Activated CD4-positive, alpha-beta T cell treated with anti-CD3 and anti-CD28 coated beads, Interleukin-2, amount 50 U/mL, for 24 hours (primary cell): Measurements from ENCODE around the gene SLC6A18.
"Not testable (repeated sequence)": the region's sequence is repeated elsewhere in the genome, so short reads cannot be mapped to it uniquely, and the experiment has no call there.

Experiments used
- DNase-seq, 2 donors: peaks; one replicate each; pipeline ENCODE4 v3.0.0-alpha.2; 2020; ENCODE audit warnings: low read depth in 1 of 2, low spot score in 1 of 2

The SLC6A18 gene

DNA sequence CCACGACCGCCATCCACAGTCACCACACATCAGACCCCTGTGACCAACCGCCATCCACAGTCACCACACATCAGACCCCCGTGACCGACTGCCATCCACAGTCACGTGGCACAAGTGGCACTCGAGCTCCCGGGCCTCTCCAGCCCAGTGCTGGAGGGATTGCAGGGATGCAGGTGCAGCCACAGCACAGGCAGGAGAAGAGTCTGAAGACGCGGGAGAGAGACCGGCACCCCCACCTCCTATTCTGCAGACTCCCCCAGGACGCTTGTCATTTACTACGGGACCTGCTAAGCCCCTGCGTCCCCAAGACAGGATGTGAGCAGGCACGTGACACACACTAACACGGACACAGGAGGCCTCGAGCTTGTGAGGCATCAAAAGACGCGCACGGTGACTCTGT lies 48.6 kb downstream of the SLC6A18 start:
- DNase-seq = no peak

- DNase-seq = no peak
Observed at GRCh38 chr5:1274471-1274870, 49.3 kb downstream of the SLC6A18 start.

GRCh38 chr5:1275397-1276391 lies 50.5 kb downstream of the SLC6A18 start:
- DNase-seq = not testable (repeated sequence)

DNA sequence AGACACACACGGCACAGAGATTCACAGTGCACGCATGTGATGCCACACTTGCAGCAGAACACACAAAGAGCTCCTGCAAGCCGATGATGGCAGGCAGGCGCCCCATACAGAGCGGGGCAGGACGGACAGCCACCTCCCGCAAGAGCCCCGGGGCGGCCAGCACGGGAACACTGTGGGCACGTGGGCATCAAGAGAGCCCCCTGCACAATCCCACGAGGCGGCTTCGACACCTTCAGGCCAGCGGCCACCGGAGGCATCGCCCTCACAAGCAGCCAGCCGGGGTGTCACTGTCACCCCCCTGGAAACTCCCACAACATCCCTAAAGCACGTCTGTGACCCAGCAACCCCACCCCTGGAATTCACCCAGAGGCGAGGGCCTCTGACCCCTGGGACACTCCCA lies 51.7 kb downstream of the SLC6A18 start:
- no peak for DNase-seq

DNA sequence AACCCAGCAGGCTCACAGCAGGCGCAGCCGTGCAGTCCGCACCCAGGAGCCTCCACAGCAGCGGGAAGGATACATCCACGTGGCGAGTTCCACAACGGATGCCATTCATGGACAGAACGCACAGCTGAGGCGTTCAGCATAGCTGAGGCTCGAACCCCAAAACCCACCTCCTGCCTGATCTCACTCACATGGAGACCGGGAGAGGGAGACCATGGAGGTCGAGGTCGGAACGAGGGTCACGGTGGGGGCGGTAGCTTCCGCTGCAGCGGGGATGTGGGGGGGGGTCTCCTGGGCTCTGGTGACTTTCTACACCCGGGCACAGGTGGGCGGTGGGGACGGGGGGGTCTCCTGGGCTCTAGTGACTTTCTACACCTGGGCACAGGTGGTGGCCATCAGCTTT lies 52.1 kb downstream of the SLC6A18 start:
- DNase-seq = no peak

GRCh38 chr5:1277781-1278180 lies 52.6 kb downstream of the SLC6A18 start:
- DNase-seq = no peak

GRCh38 chr5:1278216-1278615 lies 53.0 kb downstream of the SLC6A18 start:
- DNase-seq = no peak

DNA sequence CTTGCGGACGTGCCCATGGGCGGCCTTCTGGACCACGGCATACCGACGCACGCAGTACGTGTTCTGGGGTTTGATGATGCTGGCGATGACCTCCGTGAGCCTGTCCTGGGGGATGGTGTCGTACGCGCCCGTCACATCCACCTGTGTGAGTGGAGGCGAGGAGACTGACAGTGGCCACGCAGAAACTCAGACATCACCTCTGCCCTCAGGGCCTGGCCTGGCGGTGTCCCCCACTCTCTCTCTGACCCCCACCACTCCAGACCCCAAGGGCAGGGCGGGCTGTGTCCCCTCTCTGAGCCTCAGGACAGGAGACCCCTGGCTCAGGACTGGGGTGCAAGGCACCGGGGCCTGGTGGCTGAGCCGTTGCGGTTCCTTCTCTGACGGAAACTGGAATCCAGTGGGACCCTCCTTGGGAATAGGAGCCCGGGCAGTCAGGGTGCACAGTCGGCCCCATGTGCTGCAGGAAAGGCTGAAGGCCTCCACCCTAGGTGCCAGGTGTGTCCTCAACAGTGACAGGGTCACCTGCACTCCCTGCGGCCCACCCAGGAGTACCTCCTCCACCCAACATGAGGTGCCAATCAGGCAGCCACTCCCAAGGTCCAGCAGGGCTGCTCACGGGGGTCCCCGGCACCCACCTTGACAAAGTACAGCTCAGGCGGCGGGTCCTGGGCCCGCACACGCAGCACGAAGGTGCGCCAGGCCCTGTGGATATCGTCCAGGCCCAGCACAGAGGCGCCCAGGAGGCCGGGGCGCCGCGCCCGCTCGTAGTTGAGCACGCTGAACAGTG lies 53.7 kb downstream of the SLC6A18 start:
- no peak for DNase-seq

GRCh38 chr5:1279443-1280151 lies 54.4 kb downstream of the SLC6A18 start:
- DNase-seq = no peak

DNA sequence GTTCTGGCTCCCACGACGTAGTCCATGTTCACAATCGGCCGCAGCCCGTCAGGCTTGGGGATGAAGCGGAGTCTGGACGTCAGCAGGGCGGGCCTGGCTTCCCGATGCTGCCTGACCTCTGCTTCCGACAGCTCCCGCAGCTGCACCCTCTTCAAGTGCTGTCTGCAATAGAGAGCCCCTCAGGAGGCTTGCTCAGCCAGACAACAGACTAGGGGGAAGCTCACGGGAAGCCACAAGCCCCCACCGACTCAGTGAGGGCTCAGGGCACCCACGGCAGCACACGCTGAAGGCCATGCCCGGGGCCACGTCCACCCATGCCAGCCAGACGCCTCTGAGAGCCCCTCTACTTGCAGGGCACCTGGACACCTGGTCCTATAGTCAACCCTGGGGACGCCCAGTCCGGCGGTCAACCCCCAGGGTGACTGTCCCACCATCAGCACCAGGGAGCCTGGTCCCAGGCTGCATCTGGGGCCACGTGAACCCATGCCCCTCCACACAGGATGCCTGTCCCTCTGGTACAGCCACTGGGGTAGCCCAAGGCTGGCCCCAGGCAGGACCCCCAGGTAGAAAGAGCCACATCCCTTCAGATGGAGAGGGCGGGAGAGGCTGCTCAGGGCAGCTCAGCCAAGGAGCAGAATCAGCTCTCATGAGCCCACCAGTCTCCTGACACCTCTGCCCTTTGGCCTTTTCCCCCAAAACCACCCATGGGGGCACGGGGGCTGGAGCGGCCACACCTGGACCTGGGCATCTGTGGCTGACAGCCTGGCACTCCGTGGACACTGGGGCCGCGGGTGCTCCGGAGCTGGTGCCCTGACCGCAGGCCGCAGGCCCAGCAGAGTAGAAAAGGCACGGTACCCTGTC lies 55.2 kb downstream of the SLC6A18 start:
- no peak for DNase-seq

GRCh38 chr5:1281038-1281882 lies 56.1 kb downstream of the SLC6A18 start:
- no peak for DNase-seq

- DNase-seq = no peak
Observed at GRCh38 chr5:1282131-1282992, 57.2 kb downstream of the SLC6A18 start.

DNA sequence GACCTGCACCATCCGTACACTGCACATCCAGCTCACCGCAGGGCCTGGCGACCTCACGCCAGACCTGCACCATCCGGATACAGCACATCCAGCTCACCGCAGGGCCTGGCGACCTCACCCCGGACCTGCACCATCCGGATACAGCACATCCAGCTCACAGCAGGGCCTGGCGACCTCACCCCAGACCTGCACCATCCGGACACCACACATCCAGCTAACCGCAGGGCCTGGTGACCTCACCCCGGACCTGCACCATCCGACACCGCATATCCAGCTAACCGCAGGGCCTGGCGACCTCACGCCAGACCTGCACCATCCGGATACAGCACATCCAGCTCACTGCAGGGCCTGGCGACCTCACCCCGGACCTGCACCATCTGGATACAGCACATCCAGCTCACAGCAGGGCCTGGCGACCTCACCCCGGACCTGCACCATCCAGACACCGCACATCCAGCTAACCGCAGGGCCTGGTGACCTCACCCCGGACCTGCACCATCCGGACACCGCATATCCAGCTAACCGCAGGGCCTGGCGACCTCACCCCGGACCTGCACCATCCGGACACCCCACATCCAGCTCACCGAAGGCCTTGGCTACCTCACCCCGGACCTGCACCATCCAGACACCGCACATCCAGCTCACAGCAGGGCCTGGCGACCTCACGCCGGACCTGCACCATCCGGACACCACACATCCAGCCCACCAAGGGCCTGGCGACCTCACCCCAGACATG lies 58.0 kb downstream of the SLC6A18 start:
- not testable (repeated sequence) for DNase-seq

DNA sequence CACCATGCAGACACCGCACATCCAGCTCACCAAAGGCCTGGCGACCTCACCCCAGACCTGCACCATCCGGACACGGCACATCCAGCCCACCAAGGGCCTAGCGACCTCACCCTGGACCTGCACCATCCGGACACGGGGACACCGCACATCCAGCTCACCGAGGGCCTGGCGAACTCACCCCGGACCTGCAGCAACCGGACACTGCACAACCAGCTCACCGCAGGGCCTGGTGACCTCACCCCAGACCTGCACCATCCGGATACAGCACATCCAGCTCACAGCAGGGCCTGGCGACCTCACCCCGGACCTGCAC lies 58.5 kb downstream of the SLC6A18 start:
- DNase-seq = not testable (repeated sequence)

GRCh38 chr5:1284336-1284970 lies 59.3 kb downstream of the SLC6A18 start:
- not testable (repeated sequence) for DNase-seq

DNA sequence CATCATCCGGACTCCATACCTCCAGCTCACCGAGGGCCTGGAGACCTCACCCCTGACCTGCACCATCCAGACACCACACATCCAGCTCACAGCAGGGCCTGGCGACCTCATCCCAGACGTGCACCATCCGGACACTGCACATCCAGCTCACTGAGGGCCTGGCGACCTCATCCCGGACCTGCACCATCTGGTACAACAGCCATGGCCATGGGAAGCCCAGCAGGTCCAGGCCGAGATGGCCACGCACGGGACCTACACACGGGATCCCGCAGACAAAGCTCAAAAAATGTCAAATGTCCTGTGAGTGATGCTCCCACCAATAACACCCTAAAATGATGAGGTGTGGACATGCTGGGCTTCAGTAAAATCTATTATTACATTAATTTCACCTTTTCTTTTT lies 60.0 kb downstream of the SLC6A18 start:
- DNase-seq = no peak

DNA sequence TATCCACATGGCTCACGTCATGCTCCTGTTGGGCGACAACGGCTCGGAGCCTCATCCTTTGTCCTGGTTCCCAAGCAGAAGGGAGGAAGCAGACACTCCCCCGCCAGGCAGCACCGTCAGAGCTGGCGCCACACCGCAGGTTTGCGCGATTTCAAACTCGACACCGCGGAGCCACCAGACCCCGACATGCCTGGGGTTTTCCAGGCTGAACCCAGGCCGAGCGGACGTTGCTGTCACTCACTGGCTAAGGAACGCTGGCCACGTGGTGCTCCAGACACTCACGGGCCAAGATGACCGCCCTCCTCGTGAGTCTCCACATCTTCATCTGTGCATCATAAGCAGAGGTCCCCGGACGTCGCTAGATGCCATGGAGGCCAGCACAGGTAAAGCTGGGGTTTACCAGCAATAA lies 60.7 kb downstream of the SLC6A18 start:
- DNase-seq = no peak
